Subcutaneous adipose tissue (tissue), 4 donors: ENCODE measurements around the gene EXO5. TPM values are rescaled to one million over a fixed set of nuclear protein-coding genes. Genes with fewer than 3 reads are reported as not detected.

Experiments
- CTCF ChIP-seq: fragments of 450-650 bp; IDR thresholded peaks from one replicate; pipeline ENCODE4 v1.5.1; 2016; ENCODE audit warnings: low read depth, mild to moderate bottlenecking, control low read depth, antibody characterized with exemption, moderate library complexity
- total RNA-seq, 4 donors: library from RNA; depleted of rRNA; stranded (reverse); fragments of >200 nt; gene quantifications; one replicate each; pipeline ENCODE4 v1.1.0, GENCODE V29; 2016

EXO5 gene
- total RNA-seq, 4 donors from 2014 or later = 4.0 to 15.1 (median 7.3) TPM

GRCh38 chr1:40478276-40478675 is 30.3 kb upstream of the EXO5 start:
- no peak for TF ChIP-seq CTCF

GRCh38 chr1:40479156-40479555 is 29.4 kb upstream of the EXO5 start:
- TF ChIP-seq CTCF = no peak

- TF ChIP-seq CTCF = no peak
Observed at GRCh38 chr1:40495315-40495903, 13.2 kb upstream of the EXO5 start.

- TF ChIP-seq CTCF = no peak
Observed at GRCh38 chr1:40507973-40508372, 594 bp upstream of the EXO5 start.

DNA sequence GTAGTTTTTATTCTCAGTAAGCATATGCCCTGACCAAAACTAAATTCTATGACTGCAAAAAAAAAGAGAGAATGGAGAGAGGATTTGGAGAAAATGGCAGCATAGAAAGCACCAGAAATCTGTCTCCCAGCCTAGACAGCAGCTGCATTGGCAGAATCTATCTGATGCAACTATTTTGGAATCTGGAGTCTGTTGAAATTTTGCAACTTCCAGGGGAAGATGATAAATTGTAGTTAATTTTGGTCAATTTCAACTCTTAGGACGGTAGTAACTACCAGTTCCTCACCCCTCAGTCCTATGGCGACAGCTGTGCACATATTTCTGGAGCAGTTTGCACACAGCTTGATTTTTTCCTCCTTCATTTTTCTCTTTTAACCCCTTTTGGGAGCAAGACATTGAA is 10.9 kb downstream of the EXO5 start:
- TF ChIP-seq CTCF = no peak

- no peak for TF ChIP-seq CTCF
Observed at GRCh38 chr1:40530735-40531380, 22.3 kb downstream of the EXO5 start.

- no peak for TF ChIP-seq CTCF
Observed at GRCh38 chr1:40531381-40532061, 23.0 kb downstream of the EXO5 start, which contains the start of gene ZNF684. Gene ZNF684 (plus strand): TSS chr1:40531637. CDS start chr1:40533167, 1,530 bp downstream.
